NCI-H146 treated with DMSO at 0.1 percent for 48 hours (cell line): ENCODE data around the gene LCN12.
A peak's percentile ranks its signal among the peaks of the same experiment; 100 is the strongest.

Experiments used
- DNase-seq: peaks from one replicate; lab custom pipeline; 2025; ENCODE audit not compliant: unreplicated experiment; lab: John Stamatoyannopoulos, UW

The LCN12 gene

GRCh38 chr9:136972335-136972734, 20.3 kb downstream of the LCN12 start:
- no peak for DNase-seq

DNA sequence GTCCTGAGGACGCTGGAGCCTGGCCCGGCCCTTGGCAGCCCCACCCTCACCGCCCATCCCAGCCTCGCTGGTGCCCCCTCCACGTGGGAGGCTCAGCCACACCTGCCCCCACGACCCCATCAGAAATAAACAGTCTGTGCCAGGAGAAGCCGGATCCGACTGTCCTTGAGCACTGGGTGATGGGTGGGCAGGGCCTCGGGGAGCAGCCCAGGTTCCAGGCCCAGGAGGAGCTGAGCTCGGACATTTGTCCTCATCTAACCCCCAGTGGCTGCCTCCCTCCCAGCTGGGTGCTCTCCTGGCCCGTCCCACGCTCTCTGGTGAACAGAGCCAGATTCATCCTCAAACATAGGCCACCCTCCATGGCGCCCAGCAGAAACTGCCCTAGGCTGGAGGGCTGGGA, 20.7 kb downstream of the LCN12 start:
- DNase-seq: no peak

DNA sequence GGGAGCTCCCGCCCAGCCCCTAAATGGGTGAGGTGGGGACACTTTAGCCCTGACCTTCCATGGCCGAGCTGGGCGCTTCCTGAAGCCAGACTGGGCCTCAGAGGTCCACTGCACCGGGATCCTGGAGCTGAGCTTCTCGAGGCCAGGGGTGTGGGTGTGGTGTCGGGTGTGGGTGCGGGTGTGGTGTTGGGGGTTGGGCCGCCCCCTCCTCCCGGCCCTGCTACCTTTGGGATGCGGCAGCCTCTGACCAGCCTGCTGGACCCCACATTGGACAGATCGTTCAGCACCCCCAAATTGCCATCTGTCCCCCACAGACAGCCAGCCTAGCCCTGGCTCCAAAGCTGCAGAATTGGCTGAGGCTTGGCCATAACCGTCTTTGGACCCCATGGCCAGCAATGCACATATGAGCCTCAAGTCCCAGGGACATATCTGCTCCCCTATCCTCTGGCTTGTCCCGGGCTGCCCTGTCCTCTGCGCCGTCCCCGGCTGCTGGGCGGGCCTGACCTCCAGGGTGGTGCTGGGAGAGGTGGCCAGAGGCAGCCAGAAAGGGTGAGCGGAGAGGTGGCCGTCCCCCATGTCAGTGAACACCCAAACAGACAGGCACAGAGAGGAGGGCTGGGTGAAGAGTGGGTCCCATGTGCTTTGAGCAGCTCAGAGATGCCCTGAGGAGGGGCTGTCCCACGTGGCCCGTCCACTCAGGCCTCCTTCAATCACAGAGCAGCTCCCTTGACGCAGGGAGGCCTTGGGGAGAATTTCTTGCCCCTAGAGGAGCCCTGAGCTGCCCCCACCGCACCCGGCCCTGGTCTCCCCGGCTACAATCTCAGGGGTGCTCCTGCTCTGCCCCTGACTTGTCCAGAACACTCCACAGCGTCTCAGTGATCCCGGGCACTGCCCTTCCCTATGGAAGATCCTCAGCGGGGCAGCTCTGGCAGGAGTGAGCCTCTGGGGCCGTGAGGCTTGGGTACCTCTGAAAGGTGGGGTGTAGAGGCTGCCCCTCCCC, 21.8 kb downstream of the LCN12 start:
- no peak for DNase-seq

- DNase-seq: no peak
Measured at GRCh38 chr9:136974817-136975535, 22.9 kb downstream of the LCN12 start.

DNA sequence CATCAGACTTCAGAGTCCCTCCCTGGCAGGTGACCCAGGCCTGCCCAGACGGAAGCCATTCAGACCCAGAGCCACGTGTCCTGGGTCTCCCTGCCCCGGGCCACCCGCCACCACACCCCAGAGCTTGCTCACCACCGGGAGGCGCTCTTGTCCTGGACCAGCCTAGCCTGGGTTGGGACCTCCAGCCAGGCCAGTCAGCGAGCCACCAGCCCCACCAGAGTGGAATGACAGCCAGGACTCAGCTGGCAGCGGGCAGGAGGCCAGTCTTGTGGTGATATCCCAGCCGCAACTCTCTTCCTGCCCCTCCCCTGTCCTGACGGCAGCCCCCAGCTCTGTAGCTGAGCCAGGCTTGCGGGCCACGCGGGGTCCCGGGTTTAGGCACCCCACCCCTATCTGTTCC, 23.6 kb downstream of the LCN12 start:
- DNase-seq: no peak

DNA sequence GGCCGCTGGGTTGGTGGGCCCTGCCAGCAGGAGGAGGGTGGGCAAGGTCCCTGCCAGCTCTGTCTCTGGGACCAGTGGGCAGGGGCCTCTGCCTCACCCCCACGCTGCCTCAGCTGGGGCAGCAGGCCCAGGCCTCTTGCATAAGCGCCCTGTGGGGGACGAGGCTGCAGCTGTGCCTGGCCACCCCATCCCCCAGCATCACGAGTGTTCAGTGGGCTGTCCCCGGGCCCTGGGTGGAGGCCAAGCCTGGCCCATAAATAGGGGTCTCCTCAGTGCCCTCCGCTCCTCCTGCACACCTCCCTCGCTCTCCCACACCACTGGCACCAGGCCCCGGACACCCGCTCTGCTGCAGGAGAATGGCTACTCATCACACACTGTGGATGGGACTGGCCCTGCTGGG, 25.1 kb downstream of the LCN12 start, which contains the start of gene PTGDS:
PTGDS (plus strand) TSS at position 282 of the 400 bp plus-strand sequence; CDS start at position 357, 75 bp downstream.
- DNase-seq: no peak

- no peak for DNase-seq
Measured at GRCh38 chr9:136977649-136978072, 25.6 kb downstream of the LCN12 start.

GRCh38 chr9:136978073-136978864, 26.2 kb downstream of the LCN12 start:
- DNase-seq: peak; percentile 14

- DNase-seq: no peak
Measured at GRCh38 chr9:136978865-136979544, 26.9 kb downstream of the LCN12 start.

DNA sequence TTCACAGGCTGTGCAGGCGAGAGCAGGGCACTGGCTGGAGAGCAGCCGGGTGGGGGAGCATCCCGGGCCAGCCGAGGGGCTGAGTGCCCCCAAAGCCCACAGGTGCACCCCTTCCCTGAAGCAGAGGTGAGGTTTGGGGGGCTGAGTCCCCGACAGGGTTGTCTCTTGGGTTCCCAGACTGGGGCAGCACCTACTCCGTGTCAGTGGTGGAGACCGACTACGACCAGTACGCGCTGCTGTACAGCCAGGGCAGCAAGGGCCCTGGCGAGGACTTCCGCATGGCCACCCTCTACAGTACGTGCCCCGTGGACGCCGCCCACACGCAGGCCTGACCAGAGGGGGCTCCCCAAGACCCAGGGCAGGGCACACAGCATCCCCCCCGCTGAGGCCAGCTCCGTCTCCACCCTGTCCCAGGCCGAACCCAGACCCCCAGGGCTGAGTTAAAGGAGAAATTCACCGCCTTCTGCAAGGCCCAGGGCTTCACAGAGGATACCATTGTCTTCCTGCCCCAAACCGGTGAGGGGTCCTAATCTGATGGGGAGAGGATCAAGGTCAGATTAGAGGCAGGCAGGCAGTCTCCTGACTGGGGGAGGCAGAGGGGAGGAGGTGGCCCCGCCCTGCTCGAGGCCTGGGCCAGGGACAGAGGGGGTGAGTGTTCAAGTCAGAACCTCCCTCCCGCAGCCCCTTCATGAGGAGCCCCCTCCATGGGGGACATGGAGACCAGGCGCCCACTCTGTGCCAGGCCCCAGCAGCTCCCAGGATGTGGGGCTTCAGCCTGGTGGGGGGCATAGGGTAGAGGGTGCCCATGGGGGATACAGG, 27.9 kb downstream of the LCN12 start:
- DNase-seq: no peak

DNA sequence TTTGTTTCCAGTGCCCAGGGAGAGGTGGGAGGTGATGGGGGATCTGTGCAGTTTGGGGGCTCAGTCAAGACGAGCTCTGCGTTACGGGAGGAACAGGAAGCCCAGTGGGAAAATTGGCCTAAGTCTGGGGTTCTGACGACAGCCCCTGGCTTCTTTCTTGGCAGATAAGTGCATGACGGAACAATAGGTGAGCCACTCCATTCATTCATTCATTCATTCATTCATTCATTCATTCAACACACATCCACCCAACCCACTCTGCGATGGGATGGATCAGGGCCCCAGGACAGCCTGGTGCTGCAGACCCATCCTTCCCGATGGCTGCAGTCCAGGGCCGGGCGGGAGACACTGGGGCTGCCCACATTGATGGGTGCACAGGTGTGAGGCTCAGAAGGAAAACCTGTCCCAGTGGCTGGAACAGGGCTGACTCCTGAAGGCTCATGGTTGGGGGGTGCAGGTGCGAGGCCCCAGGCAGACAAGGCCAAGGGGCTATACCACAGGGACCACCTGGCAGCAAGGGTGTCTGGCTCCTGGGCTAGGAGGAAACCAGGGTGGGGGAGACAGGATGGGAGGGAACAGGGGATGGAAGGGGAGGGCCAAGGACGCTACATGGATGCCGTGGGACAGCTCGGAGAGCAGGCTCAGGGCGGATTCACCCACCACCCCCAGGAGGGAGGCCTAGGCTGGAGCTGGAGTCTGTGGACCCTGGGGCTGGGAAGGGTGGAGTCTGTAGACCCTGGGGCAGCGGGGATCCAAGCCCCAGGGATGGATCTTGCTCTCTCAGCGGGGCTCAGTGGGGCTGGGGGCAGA, 28.8 kb downstream of the LCN12 start:
- DNase-seq: no peak

DNA sequence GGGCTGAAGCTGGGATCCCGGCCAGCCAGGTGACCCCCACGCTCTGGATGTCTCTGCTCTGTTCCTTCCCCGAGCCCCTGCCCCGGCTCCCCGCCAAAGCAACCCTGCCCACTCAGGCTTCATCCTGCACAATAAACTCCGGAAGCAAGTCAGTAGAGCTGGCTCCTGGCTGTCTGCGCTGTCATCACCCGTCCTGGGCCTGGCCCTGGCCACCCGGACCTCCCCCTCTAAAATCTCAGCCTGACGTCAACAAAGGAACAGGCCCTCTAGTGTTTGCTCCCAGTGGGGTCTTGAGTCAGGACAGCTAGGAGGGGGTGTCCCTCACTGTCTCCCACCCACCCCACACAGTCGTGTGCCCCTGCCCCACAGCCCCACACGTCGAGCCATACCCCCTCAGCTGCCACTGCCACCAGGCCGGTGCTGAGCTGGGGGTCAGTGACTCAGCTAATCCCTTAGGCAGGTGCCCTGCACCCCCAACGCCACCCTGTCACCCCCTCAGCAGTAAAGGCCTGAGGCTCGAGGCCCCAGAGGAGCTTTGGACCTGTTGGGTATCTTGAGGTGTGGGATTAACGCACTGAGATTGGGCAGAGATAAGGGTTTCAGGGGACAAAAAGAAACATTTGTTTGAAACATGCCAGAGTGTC, 29.6 kb downstream of the LCN12 start:
- no peak for DNase-seq

GRCh38 chr9:136982232-136983051, 30.4 kb downstream of the LCN12 start, which contains the start of gene LCNL1:
TSS of gene LCNL1 (plus strand) at chr9:136982993. CDS start at chr9:136983587, 594 bp downstream.
- no peak for DNase-seq

DNA sequence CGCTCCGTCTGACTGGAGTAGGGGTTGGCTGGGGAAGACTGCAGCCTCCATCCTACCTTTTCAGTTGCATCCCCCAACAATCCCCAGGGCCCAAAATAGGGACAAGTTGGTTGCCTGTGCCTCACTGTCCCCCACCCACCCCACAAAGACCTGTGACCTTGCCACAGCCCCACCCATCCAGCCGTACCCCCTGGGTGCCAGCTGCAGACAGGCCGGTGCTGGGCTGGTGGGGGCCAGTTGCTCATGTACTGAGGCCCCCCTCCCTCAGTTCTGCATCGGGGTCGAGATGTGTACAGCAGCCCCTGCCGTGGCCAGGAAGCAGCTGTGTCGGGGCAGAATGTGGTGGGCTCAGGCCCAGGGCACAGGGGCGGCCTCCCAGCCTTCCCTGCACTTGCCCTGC, 31.1 kb downstream of the LCN12 start:
- no peak for DNase-seq

- no peak for DNase-seq
Measured at GRCh38 chr9:136983656-136984314, 31.7 kb downstream of the LCN12 start.

DNA sequence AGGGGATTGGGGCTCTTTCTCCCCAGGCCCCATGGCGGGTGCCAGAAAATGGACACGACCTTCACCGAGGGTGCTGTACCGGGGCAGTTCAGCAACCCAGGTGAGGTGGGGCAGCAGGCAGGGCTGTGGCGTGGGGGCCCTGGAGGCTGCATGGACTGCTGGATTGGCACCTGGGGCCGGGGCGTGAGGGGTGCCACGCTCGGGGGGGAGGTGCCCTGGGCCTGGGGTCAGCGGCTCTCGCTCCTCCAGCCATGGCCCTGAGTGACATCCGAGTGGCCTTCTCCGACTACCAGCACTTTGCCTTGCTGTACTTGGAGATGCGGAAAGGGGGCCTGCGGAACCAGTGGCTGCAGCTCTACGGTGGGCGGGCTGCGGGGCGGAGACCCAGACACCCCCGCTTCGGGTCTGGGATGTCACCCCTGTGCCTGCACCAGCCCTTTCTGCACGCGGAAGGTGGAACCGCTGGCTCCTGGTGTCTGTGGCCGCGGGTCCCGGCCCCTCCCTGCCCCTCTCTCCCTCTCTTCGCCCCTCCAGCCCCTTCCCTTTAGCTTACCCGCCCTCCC, 32.5 kb downstream of the LCN12 start:
- no peak for DNase-seq
